GM21381 (cell line): Measurements from ENCODE around the gene TSPAN18.

Experiments
- ATAC-seq: cut with Tn5 transposase; IDR thresholded peaks from one replicate; pipeline ENCODE4 v1.9.1; 2021; ENCODE audit warnings: mild to moderate bottlenecking, moderate library complexity; ENCODE audit not compliant: unreplicated experiment

The TSPAN18 gene

GRCh38 chr11:44952500-44953260 lies 225.9 kb downstream of the TSPAN18 start:
- ATAC-seq, result no peak

DNA sequence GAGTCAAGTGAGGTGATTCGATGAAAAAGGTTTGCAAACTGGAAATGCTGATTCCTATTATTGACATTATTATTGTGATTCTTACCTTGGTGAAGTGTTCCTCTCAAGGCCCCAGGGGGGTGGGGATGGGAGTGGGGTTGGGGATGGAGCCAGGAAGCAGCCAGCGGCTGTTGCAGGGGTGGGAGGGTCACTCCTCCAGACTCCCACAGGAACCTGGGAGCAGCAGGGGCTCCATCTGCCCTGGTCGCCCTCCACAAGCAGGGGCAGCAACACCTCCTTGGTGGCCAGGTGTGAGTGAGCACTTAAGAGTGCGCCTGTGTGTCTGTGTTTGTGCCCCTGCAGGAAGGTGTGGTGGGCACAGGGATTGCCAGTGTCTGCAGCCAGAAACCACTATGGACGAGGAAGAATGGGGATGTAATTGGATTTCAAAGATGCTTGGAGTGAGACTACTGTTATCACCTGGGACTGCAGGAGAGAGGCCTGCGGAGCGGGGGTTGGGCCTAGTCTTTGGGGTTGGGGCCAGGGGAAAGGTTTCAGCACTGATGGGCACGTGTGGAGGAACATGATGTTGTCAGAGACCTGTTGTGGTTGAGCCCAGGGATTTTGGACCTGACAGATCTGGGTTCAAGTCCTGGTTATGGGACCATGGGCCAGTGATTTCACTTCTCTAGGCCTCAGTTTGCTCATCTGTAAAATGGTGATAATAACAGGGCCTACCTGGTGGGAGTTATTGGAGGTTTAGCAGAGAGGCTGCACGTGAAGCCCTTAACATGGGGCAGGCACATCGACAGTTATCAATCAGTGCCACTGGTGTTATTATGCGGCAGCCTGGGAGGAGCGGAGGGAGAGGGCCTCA lies 227.5 kb downstream of the TSPAN18 start:
- no peak for ATAC-seq

DNA sequence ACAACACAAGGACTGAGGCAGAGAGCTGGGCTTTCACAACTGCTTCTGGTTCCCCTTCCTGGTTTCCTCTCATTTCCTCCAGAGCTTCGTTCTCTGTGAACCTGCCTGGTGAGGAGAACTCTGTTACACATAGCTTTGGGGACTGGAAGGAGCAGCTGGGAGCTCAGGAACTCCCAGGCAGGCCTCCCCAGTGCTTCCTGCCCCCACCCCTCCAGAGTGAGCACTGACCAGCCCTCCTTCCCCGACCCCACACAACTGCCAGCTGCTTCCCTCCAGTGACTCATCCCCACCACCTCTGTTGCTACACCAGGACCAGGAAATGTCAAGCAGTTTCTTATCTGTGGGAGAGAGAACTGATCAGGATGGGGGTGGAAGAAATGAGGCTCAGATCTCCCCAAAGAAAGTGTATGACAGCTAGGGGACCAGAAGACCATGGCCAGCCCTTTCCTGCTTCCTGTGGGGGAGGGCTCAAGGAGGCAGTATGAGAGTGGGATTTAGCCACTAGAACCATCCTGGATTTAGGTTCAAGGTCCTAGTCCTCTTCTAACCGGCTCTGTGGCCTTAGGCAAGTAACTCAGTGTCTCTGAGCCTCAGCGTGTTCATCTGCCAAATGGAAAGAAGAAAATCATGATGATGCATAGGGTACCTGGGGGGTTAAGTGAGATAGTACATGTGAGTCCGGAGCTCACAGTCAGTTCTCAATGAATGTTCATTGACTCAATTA lies 228.4 kb downstream of the TSPAN18 start:
- ATAC-seq, result no peak

- ATAC-seq, result no peak
Measured at GRCh38 chr11:44957040-44957515, 230.3 kb downstream of the TSPAN18 start.

GRCh38 chr11:44957776-44958564 lies 231.2 kb downstream of the TSPAN18 start:
- ATAC-seq, result no peak

GRCh38 chr11:44959064-44959463 lies 232.3 kb downstream of the TSPAN18 start:
- no peak for ATAC-seq

- ATAC-seq, result no peak
Measured at GRCh38 chr11:44960200-44960845, 233.6 kb downstream of the TSPAN18 start.

- no peak for ATAC-seq
Measured at GRCh38 chr11:44962464-44962863, 235.7 kb downstream of the TSPAN18 start.

GRCh38 chr11:44963136-44963535 lies 236.4 kb downstream of the TSPAN18 start:
- ATAC-seq, result no peak

- ATAC-seq, result no peak
Measured at GRCh38 chr11:44963948-44964347, 237.2 kb downstream of the TSPAN18 start.

GRCh38 chr11:44964526-44965209 lies 237.9 kb downstream of the TSPAN18 start:
- ATAC-seq, result no peak

DNA sequence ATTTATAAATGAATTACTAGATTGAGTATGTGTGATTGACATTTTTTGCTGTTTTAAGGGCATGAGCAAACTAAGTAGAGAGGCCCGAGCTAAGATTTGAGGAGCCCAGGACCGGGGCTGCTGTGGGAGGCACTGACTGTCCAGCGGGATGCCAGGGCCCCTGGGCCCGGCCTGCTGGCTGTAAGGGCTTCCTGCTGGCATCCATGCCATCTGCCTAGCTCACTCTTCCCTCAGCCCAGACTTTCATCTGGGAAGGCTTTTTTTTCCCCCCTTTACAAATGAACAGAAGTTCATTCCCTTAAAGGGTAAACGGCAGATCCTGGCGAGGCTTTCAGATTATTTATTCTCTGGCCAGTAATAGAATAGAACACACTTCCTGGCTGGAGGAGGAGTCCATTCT lies 239.9 kb downstream of the TSPAN18 start:
- ATAC-seq, result no peak

DNA sequence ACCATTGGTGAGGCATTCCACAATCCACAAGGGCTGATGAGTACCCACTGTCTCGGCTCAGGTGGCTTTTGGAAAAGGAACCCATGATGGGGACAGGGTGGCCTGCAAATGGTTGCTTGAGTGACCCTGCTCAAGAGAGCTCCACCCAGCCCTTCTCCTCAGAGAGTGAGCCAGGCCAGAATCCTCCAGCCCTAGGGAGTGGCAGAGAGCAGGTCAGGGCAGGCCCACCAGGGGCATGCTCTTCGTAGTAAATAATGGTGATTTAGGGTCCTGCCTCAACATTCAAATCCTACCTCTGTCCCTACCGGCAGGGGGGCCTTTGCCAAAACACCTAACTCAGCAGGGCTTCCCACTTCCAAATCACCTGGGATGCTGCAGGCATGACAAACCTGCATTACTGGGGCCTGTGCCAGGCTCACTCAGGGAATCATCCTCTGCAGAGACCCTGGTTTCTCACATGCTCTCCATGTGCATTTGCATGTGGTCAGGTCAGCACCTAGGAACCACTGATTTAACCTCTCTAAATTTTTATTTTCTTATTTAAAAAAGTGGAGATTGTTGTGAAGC lies 241.3 kb downstream of the TSPAN18 start:
- ATAC-seq, result no peak

DNA sequence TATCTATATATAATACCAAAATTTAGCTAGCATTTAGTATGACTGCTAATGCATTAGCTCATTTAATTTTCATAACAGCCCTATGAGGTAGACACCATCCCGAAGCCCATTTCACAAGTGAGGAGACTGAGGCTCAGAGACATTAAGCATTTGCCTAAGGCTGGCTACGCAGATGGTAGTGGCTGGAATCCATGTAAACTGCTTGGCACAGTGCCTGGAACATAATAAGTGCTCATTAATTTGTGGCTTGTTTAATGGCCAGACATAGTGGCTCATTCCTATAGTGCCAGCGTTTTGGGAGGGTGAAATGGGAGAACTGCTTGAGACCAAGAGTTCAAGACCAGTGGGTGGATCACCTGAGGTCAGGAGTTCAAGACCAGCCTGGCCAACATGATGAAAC lies 241.7 kb downstream of the TSPAN18 start:
- no peak for ATAC-seq

- ATAC-seq, result no peak
Measured at GRCh38 chr11:44969651-44970252, 243.0 kb downstream of the TSPAN18 start.

DNA sequence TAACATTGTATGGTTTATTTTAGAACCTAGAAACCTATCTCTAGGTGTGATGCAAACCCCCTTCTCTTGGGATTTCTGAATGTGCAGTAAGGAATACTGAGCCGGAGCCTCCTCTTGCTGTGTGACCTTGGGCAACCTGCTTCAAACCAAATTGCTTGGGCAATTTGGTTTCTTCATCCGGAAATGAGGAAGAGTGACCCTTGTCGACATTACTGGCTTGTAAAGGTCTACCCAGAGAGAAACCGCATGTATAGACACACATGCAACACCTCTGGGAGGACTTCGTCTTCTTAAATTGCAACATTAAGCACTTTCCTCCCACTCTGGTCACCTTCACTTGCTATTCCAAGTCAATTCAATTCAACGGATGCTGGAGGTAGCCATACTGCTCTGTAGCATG lies 243.5 kb downstream of the TSPAN18 start:
- ATAC-seq, result no peak

- ATAC-seq, result no peak
Measured at GRCh38 chr11:44971185-44971584, 244.4 kb downstream of the TSPAN18 start.

GRCh38 chr11:44972746-44973435 lies 246.1 kb downstream of the TSPAN18 start:
- ATAC-seq, result no peak
